Loucy (cell line): ENCODE data around the gene BARX2.
"Not testable (repeated sequence)": the region's sequence is repeated elsewhere in the genome, so short reads cannot be mapped to it uniquely, and the experiment has no call there.

ENCODE experiments used
- H2AFZ ChIP-seq: fragments of 200-600 bp; sonication (generic); 2 replicates; pipeline ENCODE4 v1.6.0; 2016; ENCODE audit warnings: antibody characterized with exemption, mild to moderate bottlenecking, low read length, moderate library complexity
- H3F3A ChIP-seq: fragments of 200-600 bp; 2 replicates; pipeline ENCODE4 v1.6.0; 2016; ENCODE audit warnings: antibody characterized with exemption, low read depth, mild to moderate bottlenecking
- H3K27me3 ChIP-seq: fragments of 200-600 bp; sonication (generic); 2 replicates; pipeline ENCODE4 v1.6.1; 2014; ENCODE audit warnings: low read length, mild to moderate bottlenecking; ENCODE audit not compliant: insufficient read depth, poor library complexity, severe bottlenecking
- H3K36me3 ChIP-seq: fragments of 200-600 bp; sonication (generic); 2 replicates; pipeline ENCODE4 v1.6.1; 2016; ENCODE audit warnings: low read length; ENCODE audit not compliant: insufficient read depth
- H3K4me1 ChIP-seq: fragments of 200-600 bp; sonication (generic); 2 replicates; pipeline ENCODE4 v1.5.1; 2014; ENCODE audit warnings: low read length, mild to moderate bottlenecking; ENCODE audit not compliant: insufficient read depth, poor library complexity, severe bottlenecking
- H3K4me2 ChIP-seq: fragments of 200-600 bp; sonication (generic); 2 replicates; pipeline ENCODE4 v1.6.0; 2014; ENCODE audit warnings: antibody characterized with exemption, low read length, low read depth, mild to moderate bottlenecking; ENCODE audit not compliant: poor library complexity, severe bottlenecking
- H3K4me3 ChIP-seq: fragments of 200-600 bp; sonication (generic); 2 replicates; pipeline ENCODE4 v1.5.1; 2014; ENCODE audit warnings: low read length, mild to moderate bottlenecking, mixed read lengths; ENCODE audit not compliant: poor library complexity, severe bottlenecking
- H3K79me2 ChIP-seq: fragments of 200-600 bp; sonication (generic); 2 replicates; pipeline ENCODE4 v1.6.1; 2014; ENCODE audit warnings: low read length; ENCODE audit not compliant: insufficient read depth
- H3K9ac ChIP-seq: fragments of 200-600 bp; sonication (generic); 2 replicates; pipeline ENCODE4 v1.6.0; 2014; ENCODE audit warnings: mild to moderate bottlenecking, low read depth, low read length, moderate library complexity; ENCODE audit not compliant: poor library complexity, severe bottlenecking
- H3K9me2 ChIP-seq: fragments of 200-600 bp; sonication (generic); replicated peaks from 2 replicates; pipeline ENCODE4 v1.6.1; 2016; ENCODE audit warnings: low read depth, low read length, mixed read lengths
- H3K9me3 ChIP-seq: fragments of 200-600 bp; sonication (generic); 2 replicates; pipeline ENCODE4 v1.6.1; 2014; ENCODE audit warnings: mild to moderate bottlenecking, antibody characterized with exemption, low read length, low read depth; ENCODE audit not compliant: insufficient read depth
- H4K20me1 ChIP-seq: fragments of 200-600 bp; sonication (generic); 2 replicates; pipeline ENCODE4 v1.6.0; 2014; ENCODE audit warnings: antibody characterized with exemption, low read length, mild to moderate bottlenecking; ENCODE audit not compliant: insufficient read depth, poor library complexity, severe bottlenecking
- EZH2phosphoT487 ChIP-seq: fragments of 200-600 bp; IDR thresholded peaks from 2 replicates; pipeline ENCODE4 v1.6.1; 2018; ENCODE audit warnings: antibody characterized with exemption, mild to moderate bottlenecking, moderate library complexity, borderline replicate concordance
- TF ChIP-seq, protein P1 (sequence below): fragments of 200-600 bp; sonication (generic); conservative IDR thresholded peaks from 2 replicates; pipeline ENCODE4 v1.5.1; 2014; ENCODE audit warnings: mild to moderate bottlenecking, antibody characterized with exemption, low read length

BARX2 gene

DNA sequence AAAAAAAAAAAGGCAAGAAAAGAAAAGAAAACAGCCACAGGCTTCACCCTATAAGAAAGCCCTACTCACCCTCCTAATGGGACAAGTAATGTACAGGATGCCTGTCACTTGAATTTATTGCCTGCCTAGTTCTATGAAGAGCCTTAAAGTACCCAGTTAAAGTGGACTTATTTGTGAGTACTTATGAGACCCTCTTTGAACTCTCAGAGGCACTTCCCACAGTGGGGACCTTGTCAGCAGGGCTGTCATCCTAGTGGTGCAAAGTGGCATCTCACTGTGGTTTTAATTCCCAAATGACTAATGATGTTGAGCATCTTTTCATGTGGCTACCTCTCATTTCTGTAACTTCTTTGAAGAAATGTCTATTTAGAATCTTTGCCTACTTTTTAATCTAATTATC lies 41.8 kb upstream of the BARX2 start:
- Histone ChIP-seq H3K4me3 (no peak overlapping the region), H3K9me3 (no peaks in the 10 kb centered on the region), H3K79me2 (no peaks in the 10 kb centered on the region), H3K9ac (no peak overlapping the region), H3K27me3 (no peaks in the 10 kb centered on the region), H3K36me3 (no peaks in the 10 kb centered on the region), H3K9me2 (no peaks in the 10 kb centered on the region), H3K4me1 (no peaks in the 10 kb centered on the region), H3K4me2 (no peak overlapping the region), H3F3A (no peaks in the 10 kb centered on the region), H4K20me1 (no peaks in the 10 kb centered on the region), H2AFZ (no peak overlapping the region)
- no peak for TF ChIP-seq EZH2phosphoT487
- TF ChIP-seq, protein P1, sequence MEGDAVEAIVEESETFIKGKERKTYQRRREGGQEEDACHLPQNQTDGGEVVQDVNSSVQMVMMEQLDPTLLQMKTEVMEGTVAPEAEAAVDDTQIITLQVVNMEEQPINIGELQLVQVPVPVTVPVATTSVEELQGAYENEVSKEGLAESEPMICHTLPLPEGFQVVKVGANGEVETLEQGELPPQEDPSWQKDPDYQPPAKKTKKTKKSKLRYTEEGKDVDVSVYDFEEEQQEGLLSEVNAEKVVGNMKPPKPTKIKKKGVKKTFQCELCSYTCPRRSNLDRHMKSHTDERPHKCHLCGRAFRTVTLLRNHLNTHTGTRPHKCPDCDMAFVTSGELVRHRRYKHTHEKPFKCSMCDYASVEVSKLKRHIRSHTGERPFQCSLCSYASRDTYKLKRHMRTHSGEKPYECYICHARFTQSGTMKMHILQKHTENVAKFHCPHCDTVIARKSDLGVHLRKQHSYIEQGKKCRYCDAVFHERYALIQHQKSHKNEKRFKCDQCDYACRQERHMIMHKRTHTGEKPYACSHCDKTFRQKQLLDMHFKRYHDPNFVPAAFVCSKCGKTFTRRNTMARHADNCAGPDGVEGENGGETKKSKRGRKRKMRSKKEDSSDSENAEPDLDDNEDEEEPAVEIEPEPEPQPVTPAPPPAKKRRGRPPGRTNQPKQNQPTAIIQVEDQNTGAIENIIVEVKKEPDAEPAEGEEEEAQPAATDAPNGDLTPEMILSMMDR: peak; percentile 46

DNA sequence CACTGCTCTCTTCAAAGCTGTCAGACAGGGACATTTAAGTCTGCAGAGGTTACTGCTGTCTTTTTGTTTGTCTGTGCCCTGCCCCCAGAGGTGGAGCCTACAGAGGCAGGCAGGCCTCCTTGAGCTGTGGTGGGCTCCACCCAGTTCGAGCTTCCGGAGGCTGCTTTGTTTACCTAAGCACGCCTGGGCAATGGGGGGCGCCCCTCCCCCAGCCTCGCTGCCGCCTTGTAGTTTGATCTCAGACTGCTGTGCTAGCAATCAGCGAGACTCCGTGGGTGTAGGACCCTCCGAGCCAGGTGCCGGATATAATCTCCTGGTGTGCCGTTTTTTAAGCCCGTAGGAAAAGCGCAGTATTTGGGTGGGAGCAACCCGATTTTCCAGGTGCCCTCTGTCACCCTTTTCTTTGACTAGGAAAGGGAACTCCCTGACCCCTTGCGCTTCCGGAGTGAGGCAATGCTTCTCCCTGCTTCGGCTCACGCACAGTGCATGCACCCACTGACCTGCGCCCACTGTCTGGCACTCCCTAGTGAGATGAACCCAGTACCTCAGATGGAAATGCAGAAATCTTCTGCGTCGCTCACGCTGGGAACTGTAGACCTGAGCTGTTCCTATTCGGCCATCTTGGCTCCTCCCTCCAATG lies 31.2 kb upstream of the BARX2 start:
- not testable (repeated sequence) for H3F3A ChIP-seq, H3K9ac ChIP-seq, H3K4me1 ChIP-seq, H3K4me3 ChIP-seq, H3K9me2 ChIP-seq, H3K9me3 ChIP-seq, H3K4me2 ChIP-seq, H3K36me3 ChIP-seq, H3K79me2 ChIP-seq, H4K20me1 ChIP-seq, H3K27me3 ChIP-seq, H2AFZ ChIP-seq

DNA sequence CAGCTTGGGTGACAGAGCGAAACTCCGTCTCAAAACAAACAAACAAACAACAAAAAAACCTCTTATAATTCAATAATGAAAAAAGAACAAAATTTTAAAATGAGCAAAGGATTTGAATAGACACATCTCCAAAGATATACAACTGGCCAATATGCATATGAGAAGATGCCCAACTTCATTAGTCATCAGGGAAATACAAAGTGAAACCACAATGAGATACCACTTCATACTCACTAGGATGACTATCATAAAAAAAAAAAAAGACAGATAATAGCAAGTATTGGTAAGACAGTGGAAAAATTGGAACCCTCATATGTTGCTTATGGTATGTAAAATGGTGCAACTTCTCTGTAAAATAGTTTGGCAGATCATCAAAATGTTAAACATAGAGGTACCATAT lies 28.7 kb upstream of the BARX2 start:
- H3K79me2 ChIP-seq: no peaks in the 10 kb centered on the region
- H3K4me2 ChIP-seq: no peak overlapping the region
- H3F3A ChIP-seq: no peaks in the 10 kb centered on the region
- no peak overlapping the region for H3K9ac ChIP-seq
- H4K20me1 ChIP-seq: no peaks in the 10 kb centered on the region
- no peak overlapping the region for H3K4me3 ChIP-seq
- H3K9me3 ChIP-seq: no peaks in the 10 kb centered on the region
- H3K27me3 ChIP-seq: no peaks in the 10 kb centered on the region
- H2AFZ ChIP-seq: no peak overlapping the region
- TF ChIP-seq, protein P1: no peak
- TF ChIP-seq EZH2phosphoT487: no peak
- H3K36me3 ChIP-seq: no peaks in the 10 kb centered on the region
- H3K9me2 ChIP-seq: no peaks in the 10 kb centered on the region
- no peaks in the 10 kb centered on the region for H3K4me1 ChIP-seq

DNA sequence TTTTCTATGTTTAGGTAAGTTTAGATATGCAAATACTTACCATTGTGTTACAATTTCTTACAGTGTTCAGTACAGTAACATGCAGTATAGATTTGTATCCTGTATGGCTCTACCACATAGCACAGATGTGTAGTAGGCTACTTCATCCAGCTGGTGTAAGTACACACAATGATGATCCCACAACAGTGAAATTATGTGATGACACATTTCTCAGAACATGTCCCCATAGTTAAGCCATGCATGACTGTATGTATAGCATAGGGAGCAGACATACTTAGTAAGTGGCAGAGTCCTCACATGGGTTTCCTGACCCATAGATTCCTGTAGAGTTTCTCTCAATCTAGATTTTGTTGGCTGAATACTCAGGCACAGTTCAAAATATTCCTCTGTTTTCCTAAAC lies 26.8 kb upstream of the BARX2 start:
- Histone ChIP-seq H3K4me1 (no peaks in the 10 kb centered on the region), H3K36me3 (no peaks in the 10 kb centered on the region), H3K9me3 (no peaks in the 10 kb centered on the region), H4K20me1 (no peaks in the 10 kb centered on the region), H3K9me2 (no peaks in the 10 kb centered on the region), H3K79me2 (no peaks in the 10 kb centered on the region), H3F3A (no peaks in the 10 kb centered on the region), H3K27me3 (no peaks in the 10 kb centered on the region), H3K4me2 (no peak overlapping the region), H2AFZ (no peak overlapping the region), H3K4me3 (no peak overlapping the region), H3K9ac (no peak overlapping the region)
- TF ChIP-seq, protein P1: no peak
- TF ChIP-seq EZH2phosphoT487: no peak
